HFFc6 (cell line): ENCODE results near the gene PEF1. TPM values are rescaled to one million over a fixed set of nuclear protein-coding genes. Genes with fewer than 3 reads are reported as not detected.
A peak's percentile ranks its signal among the peaks of the same experiment; 100 is the strongest.

Experiments
- DNase-seq: peaks from one replicate; pipeline ENCODE4 v3.0.0-alpha.2; 2018
- H3K27ac Mint-ChIP-seq: 2 replicates; pipeline ENCODE4 v1.8.0; 2020; ENCODE audit warnings: mild to moderate bottlenecking, mixed read lengths
- H3K27me3 Mint-ChIP-seq: 2 replicates; pipeline ENCODE4 v1.8.0; 2021; ENCODE audit warnings: mild to moderate bottlenecking, moderate library complexity, mixed read lengths; ENCODE audit not compliant: insufficient read depth
- H3K36me3 Mint-ChIP-seq: 2 replicates; pipeline ENCODE4 v1.8.0; 2021; ENCODE audit warnings: low read depth, mixed read lengths
- H3K4me1 Mint-ChIP-seq: 2 replicates; pipeline ENCODE4 v1.8.0; 2020; ENCODE audit warnings: low read depth, mixed read lengths
- H3K4me3 Mint-ChIP-seq: 2 replicates; pipeline ENCODE4 v1.8.0; 2020; ENCODE audit warnings: mild to moderate bottlenecking, moderate library complexity, mixed read lengths
- H3K9me3 Mint-ChIP-seq: 2 replicates; pipeline ENCODE4 v1.8.0; 2020; ENCODE audit warnings: mild to moderate bottlenecking, mixed read lengths
- total RNA-seq, 6 experiments: library from RNA; stranded (reverse); fragmentation: NEBNext Ultra II Directional; extraction: Animal tissue kit (Norgen Biotek cat#: 25700); gene quantifications; 2 replicates in 1 of 6; 3 replicates in 5 of 6; pipeline ENCODE4 v1.2.3, GENCODE V29; 2021
- TF ChIP-seq, protein P1 (sequence below): fragments of 200-600 bp; sonication (generic); IDR thresholded peaks from 2 replicates; pipeline ENCODE4 v1.5.0; 2021; ENCODE audit warnings: antibody characterized with exemption, mild to moderate bottlenecking

PEF1 gene
- total RNA-seq, 6 experiments from 2014 or later: 65.8 to 81.3 (median 69.3) TPM

DNA sequence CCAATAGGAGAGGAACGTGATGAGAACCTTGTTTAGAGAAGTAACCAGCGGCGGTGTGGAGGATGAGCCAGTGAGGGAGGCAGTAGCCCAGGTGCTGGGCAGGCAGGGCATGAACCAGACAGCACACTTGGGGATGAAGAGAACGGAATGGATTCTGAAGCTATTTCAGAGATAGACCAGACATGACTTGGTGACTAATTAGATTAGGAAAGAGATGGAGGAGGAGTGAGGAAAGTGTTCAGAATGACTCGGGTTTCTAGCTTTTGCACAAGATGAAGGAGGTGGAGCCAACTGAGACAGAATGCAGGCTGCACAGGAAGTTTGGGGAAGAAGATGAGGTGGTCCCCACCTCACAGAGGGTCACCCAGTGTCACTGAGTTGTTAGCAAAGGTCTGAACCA is 5.1 kb downstream of the PEF1 start:
- peak; percentile 72 for DNase-seq
- TF ChIP-seq, protein P1, sequence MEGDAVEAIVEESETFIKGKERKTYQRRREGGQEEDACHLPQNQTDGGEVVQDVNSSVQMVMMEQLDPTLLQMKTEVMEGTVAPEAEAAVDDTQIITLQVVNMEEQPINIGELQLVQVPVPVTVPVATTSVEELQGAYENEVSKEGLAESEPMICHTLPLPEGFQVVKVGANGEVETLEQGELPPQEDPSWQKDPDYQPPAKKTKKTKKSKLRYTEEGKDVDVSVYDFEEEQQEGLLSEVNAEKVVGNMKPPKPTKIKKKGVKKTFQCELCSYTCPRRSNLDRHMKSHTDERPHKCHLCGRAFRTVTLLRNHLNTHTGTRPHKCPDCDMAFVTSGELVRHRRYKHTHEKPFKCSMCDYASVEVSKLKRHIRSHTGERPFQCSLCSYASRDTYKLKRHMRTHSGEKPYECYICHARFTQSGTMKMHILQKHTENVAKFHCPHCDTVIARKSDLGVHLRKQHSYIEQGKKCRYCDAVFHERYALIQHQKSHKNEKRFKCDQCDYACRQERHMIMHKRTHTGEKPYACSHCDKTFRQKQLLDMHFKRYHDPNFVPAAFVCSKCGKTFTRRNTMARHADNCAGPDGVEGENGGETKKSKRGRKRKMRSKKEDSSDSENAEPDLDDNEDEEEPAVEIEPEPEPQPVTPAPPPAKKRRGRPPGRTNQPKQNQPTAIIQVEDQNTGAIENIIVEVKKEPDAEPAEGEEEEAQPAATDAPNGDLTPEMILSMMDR: no peak
- Mint-ChIP-seq H3K4me1 (peaks cover 38% of the 10 kb centered on the region), H3K27ac (no peak overlapping the region), H3K9me3 (no peaks in the 10 kb centered on the region), H3K4me3 (no peak overlapping the region), H3K36me3 (no peaks in the 10 kb centered on the region), H3K27me3 (no peaks in the 10 kb centered on the region)

DNA sequence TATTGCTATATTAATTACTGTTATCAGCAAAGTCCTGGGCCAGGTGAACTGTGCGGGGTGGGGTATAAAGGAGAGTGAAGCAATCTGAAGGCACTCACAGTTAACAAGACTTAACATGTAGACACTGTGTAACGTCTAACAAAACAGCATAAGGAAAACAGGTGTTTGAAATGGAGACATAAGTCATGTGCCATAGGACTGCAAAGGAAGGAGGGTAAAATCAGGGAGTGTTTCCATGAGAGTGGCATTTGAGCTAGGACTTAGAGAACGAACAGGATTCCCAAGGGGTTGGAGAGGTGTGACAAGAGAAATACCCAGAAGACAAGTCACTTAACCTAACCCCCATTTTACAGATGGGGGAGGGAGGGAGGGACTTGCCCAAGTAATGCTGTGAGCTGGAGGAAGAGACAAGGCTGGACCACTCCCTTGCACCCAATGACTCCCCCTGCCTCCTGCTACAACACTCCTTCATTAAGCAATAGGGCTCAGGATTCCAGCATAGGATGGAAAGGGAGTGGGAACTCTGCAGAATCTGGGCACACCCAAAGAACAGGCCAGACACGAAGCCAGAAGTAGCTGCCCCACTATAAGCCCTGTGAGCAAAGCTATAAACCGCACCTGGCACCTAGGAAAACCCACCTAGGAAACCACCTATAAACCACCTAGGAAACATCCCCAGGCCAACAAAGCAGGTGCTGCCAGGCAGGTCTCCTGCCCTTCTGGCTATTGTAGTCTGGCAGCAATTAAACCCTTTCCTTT is 6.6 kb downstream of the PEF1 start:
- no peak for DNase-seq
- Mint-ChIP-seq H3K36me3 (no peaks in the 10 kb centered on the region), H3K4me1 (peaks cover 27% of the 10 kb centered on the region), H3K27me3 (no peaks in the 10 kb centered on the region), H3K4me3 (no peak overlapping the region), H3K9me3 (no peaks in the 10 kb centered on the region), H3K27ac (no peak overlapping the region)
- TF ChIP-seq, protein P1: no peak

DNA sequence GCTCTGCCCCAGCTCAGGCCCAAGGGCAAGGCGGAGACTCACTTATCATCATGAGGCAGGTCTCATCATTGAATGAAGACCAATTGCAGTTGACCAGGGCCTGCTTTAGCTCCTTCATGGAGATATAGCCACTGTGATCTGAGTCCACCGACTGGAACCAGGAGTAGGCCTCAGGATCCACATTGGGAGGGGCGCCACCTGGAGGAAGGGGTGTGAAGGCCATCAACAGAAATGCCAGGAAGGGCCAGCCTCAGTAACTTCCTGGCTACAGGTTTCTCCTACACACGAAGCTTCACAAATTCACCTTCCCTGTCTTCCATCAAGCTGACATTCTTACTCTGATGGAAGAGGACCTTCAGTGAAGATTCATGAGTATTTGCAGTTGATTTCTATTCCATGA is 11.6 kb downstream of the PEF1 start:
- DNase-seq: peak; percentile 26
- TF ChIP-seq, protein P1: peak; percentile 80
- H3K4me1 Mint-ChIP-seq: peaks cover 40% of the 10 kb centered on the region
- H3K4me3 Mint-ChIP-seq: no peak overlapping the region
- H3K27me3 Mint-ChIP-seq: no peaks in the 10 kb centered on the region
- H3K27ac Mint-ChIP-seq: no peak overlapping the region
- H3K36me3 Mint-ChIP-seq: peaks cover 27% of the 10 kb centered on the region
- H3K9me3 Mint-ChIP-seq: no peaks in the 10 kb centered on the region

DNA sequence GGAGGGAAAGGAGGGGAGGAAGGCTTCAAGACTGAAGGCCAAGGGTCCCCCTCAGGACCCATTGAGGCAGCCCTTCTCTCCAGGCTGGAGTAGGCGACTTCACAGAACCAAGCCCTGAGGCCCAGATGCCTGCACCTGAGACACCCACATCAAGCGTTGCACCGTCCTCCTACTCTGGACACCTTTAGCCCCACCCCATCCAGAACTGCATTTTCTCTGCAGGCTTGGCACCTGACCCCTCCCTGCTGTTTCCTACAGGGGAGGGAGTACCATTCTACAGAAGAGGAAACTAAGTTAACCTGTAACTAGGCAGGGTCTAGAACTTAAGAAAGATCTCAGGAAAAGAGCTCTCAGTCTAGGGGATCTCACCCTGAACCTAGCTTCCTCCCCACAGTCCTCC is 12.0 kb downstream of the PEF1 start:
- H3K27ac Mint-ChIP-seq: no peak overlapping the region
- no peaks in the 10 kb centered on the region for H3K9me3 Mint-ChIP-seq
- TF ChIP-seq, protein P1: no peak
- no peaks in the 10 kb centered on the region for H3K27me3 Mint-ChIP-seq
- peaks cover 40% of the 10 kb centered on the region for H3K4me1 Mint-ChIP-seq
- peaks cover 31% of the 10 kb centered on the region for H3K36me3 Mint-ChIP-seq
- no peak for DNase-seq
- H3K4me3 Mint-ChIP-seq: no peak overlapping the region

DNA sequence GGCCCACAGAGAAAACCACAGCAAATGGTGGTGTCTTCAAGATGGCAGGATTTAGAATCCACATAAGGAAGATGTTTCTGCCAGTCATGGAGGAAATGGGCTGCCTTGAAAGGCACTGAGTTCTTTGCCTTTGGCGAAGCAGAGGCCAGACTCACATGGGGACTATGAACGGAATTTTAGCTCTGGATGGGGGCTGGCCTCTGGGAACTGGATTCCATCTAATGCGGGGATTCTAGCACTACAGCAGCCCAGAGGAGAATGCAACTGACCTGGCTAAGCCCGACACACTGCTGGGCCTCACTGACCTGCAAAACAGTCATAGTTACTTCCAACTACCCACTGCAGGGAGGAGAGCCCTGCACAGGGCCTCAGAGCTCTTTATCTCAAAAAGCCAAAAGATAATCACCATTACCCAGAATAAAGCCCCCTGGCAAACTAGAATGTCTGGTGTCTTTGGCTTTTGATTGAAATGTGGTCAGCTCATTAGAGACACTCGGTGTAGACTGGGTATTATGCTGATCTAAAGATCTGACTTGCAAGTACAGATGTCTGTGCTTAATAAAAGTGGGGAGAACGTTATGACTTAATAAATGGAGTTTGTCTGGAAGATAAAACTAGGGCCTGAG is 15.6 kb downstream of the PEF1 start:
- no peaks in the 10 kb centered on the region for H3K9me3 Mint-ChIP-seq
- H3K27me3 Mint-ChIP-seq: no peaks in the 10 kb centered on the region
- H3K4me1 Mint-ChIP-seq: peaks cover 49% of the 10 kb centered on the region
- no peak for DNase-seq
- TF ChIP-seq, protein P1: no peak
- no peak overlapping the region for H3K27ac Mint-ChIP-seq
- H3K36me3 Mint-ChIP-seq: peaks cover 31% of the 10 kb centered on the region
- H3K4me3 Mint-ChIP-seq: no peak overlapping the region
